ENCODE measurements around the gene EXOSC3. TPM values are rescaled to one million over a fixed set of nuclear protein-coding genes. Genes with fewer than 3 reads are reported as not detected.

The EXOSC3 gene
- total RNA-seq, 1 experiment from 2014 or later: 81.0 TPM

GRCh38 chr9:37730256-37730655, 54.6 kb downstream of the EXOSC3 start:
- no peak overlapping the region for H3T11ph ChIP-seq (ENCODE audit: low read length)
- H3K18ac ChIP-seq (ENCODE audit: insufficient read length, low read depth, low read length): no peak overlapping the region
- H2BK12ac ChIP-seq (ENCODE audit: insufficient read length, low read depth, low read length): no peak overlapping the region
- no peak overlapping the region for H2AK5ac ChIP-seq (ENCODE audit: insufficient read length, low read length)
- no peak overlapping the region for H2BK15ac ChIP-seq (ENCODE audit: low read depth, low read length)
- H3K56ac ChIP-seq (ENCODE audit: insufficient read length, low read depth, low read length): no peak overlapping the region
- H3K14ac ChIP-seq (ENCODE audit: insufficient read depth, low read length): no peak overlapping the region
- Mint-ChIP-seq H3K4me1 (peaks cover 18 to 20% of the 10 kb centered on the region in 2 experiments), H3K36me3 (ENCODE audit: insufficient read depth in 1 of 3, low read depth in 3 of 3) (no peaks in the 10 kb centered on the region), H3K4me3 (no peak overlapping the region), H3K27me3 (ENCODE audit: low read depth) (peaks cover 14% of the 10 kb centered on the region), H3K27ac (no peak overlapping the region), H3K9me3 (no peaks in the 10 kb centered on the region)
- no peaks in the 10 kb centered on the region for H3K9me3 ChIP-seq (ENCODE audit: control insufficient read depth, low read depth, low read length)
- H4K5ac ChIP-seq (ENCODE audit: insufficient read length, low read depth, low read length): no peak overlapping the region
- no peak overlapping the region for H3K9ac ChIP-seq (ENCODE audit: extremely low read depth, insufficient read length, low read length)
- no peak overlapping the region for H3K4me2 ChIP-seq (ENCODE audit: insufficient read depth, insufficient read length, low read length)
- no peaks in the 10 kb centered on the region for H3K79me2 ChIP-seq (ENCODE audit: insufficient read depth, low read length)
- no peak overlapping the region for H4K8ac ChIP-seq (replicated peaks; ENCODE audit: insufficient read length, low read depth, low read length)
- no peak for TF ChIP-seq CTCF (conservative IDR thresholded peaks at IDR 0.05)
- no peak overlapping the region for H3K27ac ChIP-seq (ENCODE audit: insufficient read length, low read depth, low read length)
- H4K20me1 ChIP-seq (ENCODE audit: control insufficient read depth, insufficient read depth, insufficient read length): no peaks in the 10 kb centered on the region
- H3K27me3 ChIP-seq (ENCODE audit: insufficient read depth, low read length): no peaks in the 10 kb centered on the region
- H3K23me2 ChIP-seq (ENCODE audit: insufficient read length, low read depth, low read length, poor library complexity, severe bottlenecking): no peaks in the 10 kb centered on the region
- H2BK5ac ChIP-seq (ENCODE audit: insufficient read length, low read length): no peak overlapping the region
- WGBS (ENCODE audit: extremely low coverage, insufficient read length, low lambda C conversion rate): no CpG with 5 or more reads among the region's 3 CpGs
- H2BK120ac ChIP-seq (ENCODE audit: low read depth, low read length, poor library complexity, severe bottlenecking): no peak overlapping the region
- H2BK20ac ChIP-seq (ENCODE audit: low read depth, low read length, poor library complexity, severe bottlenecking): no peak overlapping the region
- H4K91ac ChIP-seq (ENCODE audit: insufficient read length, low read depth, low read length): no peak overlapping the region
- no peaks in the 10 kb centered on the region for H3K4me1 ChIP-seq (ENCODE audit: insufficient read depth, low read length)
- DNase-seq: no peak
- H2AFZ ChIP-seq (ENCODE audit: low read length): no peak overlapping the region
- no peak overlapping the region for H3K4ac ChIP-seq (ENCODE audit: low read depth, low read length)
- H3K23ac ChIP-seq (ENCODE audit: insufficient read length, low read depth, low read length): no peak overlapping the region
- H3K79me1 ChIP-seq (ENCODE audit: insufficient read depth, low read depth, low read length, poor library complexity, severe bottlenecking): no peaks in the 10 kb centered on the region

Other genes starting within 250 kb of the EXOSC3 start
- gene FBXO10, start 208.7 kb downstream of the EXOSC3 start, total RNA-seq (2021): 16.2 and 16.8 TPM in 2 replicates
- gene TOMM5, start 192.5 kb downstream of the EXOSC3 start, total RNA-seq (2021): 123 and 124 TPM in 2 replicates
- 0.04 and 0.13 TPM in 2 replicates for gene FRMPD1, start 134.1 kb downstream of the EXOSC3 start, total RNA-seq (2021)
- gene TRMT10B, start 31.3 kb downstream of the EXOSC3 start, total RNA-seq (2021): 5.0 and 5.7 TPM in 2 replicates
- gene DCAF10, start 15.7 kb upstream of the EXOSC3 start, total RNA-seq (2021): 13.4 and 14.2 TPM in 2 replicates
- 12.4 and 12.9 TPM in 2 replicates for gene SLC25A51, start 119.1 kb upstream of the EXOSC3 start, total RNA-seq (2021)